Sigmoid colon (tissue), 7 donors: Measurements from ENCODE around the gene PSMA4. TPM values are rescaled to one million over a fixed set of nuclear protein-coding genes. Genes with fewer than 3 reads are reported as not detected.

Experiments
- DNase-seq: peaks from one replicate; pipeline ENCODE4 v3.0.0-alpha.2; 2019
- H3K27ac ChIP-seq, 4 donors: fragments of 200-600 bp; sonication (generic); one replicate each; pipeline ENCODE4 v1.5.1; 2016 to 2019; ENCODE audit warnings: mild to moderate bottlenecking in 1 of 4
- H3K27me3 ChIP-seq, 3 donors: fragments of 200-600 bp; sonication (generic); one replicate each; pipeline ENCODE4 v1.5.1; 2019; ENCODE audit warnings: mild to moderate bottlenecking in 1 of 3
- H3K36me3 ChIP-seq, 4 donors: fragments of 200-600 bp; sonication (generic); one replicate each; pipeline ENCODE4 v1.5.1; 2016 to 2019
- H3K4me1 ChIP-seq, 4 donors: fragments of 200-600 bp; sonication (generic); one replicate each; pipeline ENCODE4 v1.5.1; 2017 to 2019
- H3K4me3 ChIP-seq, 4 donors: fragments of 200-600 bp; sonication (generic); one replicate each; pipeline ENCODE4 v1.5.1; 2017 to 2019; ENCODE audit warnings: mild to moderate bottlenecking in 2 of 4, moderate library complexity in 1 of 4
- H3K9me3 ChIP-seq, 4 donors: fragments of 200-600 bp in 3 of 4; sonication (generic) in 3 of 4; one replicate each; pipeline versions ENCODE4 v1.5.1 to v1.6.1; 2013 to 2019
- CTCF ChIP-seq, 4 experiments: fragments of 450-650 bp in 3 of 4; fragments of 200-600 bp in 1 of 4; IDR thresholded peaks; one replicate each; pipeline ENCODE4 v1.5.1; 2016 to 2019; ENCODE audit warnings: antibody characterized with exemption in 4 of 4, mild to moderate bottlenecking in 3 of 4, moderate library complexity in 2 of 4
- EP300 ChIP-seq, 4 donors: sonication (generic); formaldehyde crosslinking; IDR thresholded peaks; one replicate each; pipeline ENCODE4 v1.6.1; 2017; ENCODE audit warnings: antibody characterized with exemption in 4 of 4
- POLR2A ChIP-seq, 2 donors: fragments of 450-650 bp; IDR thresholded peaks; one replicate each; pipeline ENCODE4 v1.6.1; 2016; ENCODE audit warnings: antibody characterized with exemption in 2 of 2, mild to moderate bottlenecking in 2 of 2, moderate library complexity in 2 of 2
- POLR2AphosphoS5 ChIP-seq, 4 donors: sonication (generic); formaldehyde crosslinking; IDR thresholded peaks; one replicate each; pipeline ENCODE4 v1.6.1; 2017; ENCODE audit warnings: antibody characterized with exemption in 4 of 4
- WGBS, 2 donors: extraction: QIAGEN DNeasy Blood & Tissue Kit; methylation state at CpG; one replicate each; pipeline ENCODE4 v1.1.7; 2013; 5-methylcytosine and 5-hydroxymethylcytosine counted together
- intact Hi-C: fragments of 100-400 bp; cut with DNase I; formaldehyde crosslinking; loops from one replicate; pipeline ENCODE4 v1.15.1; 2023
- polyA plus RNA-seq, 3 donors: library from polyadenylated mRNA; stranded (reverse); fragments of 200-250 nt; gene quantifications; one replicate each; pipeline ENCODE4 v1.2.3, GENCODE V29; 2013
- small RNA-seq, 3 donors: library from RNA; depleted of rRNA; stranded (forward); fragments of <200 nt; gene quantifications; one replicate each; pipeline ENCODE3, GENCODE V24; 2016
- total RNA-seq, 4 donors: library from RNA; depleted of rRNA; stranded (reverse); fragments of >200 nt; gene quantifications; one replicate each; pipeline ENCODE4 v1.1.0, GENCODE V29; 2016
- donor health status: healthy with polysubstance abuse.
- donor health status: Bipolar disorder and iron deficiency.
- donor health status: healthy.

The PSMA4 gene
- total and polyA plus RNA-seq, 7 donors = 90.8 to 390 (median 173) TPM

GRCh38 chr15:78573416-78573815, 33.2 kb downstream of the PSMA4 start:
- H3K4me3 ChIP-seq = no peak overlapping the region
- no peaks in the 10 kb centered on the region for H3K4me1 ChIP-seq
- H3K27me3 ChIP-seq = no peaks in the 10 kb centered on the region
- DNase-seq = no peak
- H3K36me3 ChIP-seq = no peaks in the 10 kb centered on the region
- no peaks in the 10 kb centered on the region for H3K9me3 ChIP-seq
- no peak overlapping the region for H3K27ac ChIP-seq
- intact Hi-C loops = no loop called here
- 68 to 96% methylated on average over 4 of the region's 4 CpGs for WGBS, 2 donors
- TF ChIP-seq EP300 (IDR thresholded peaks at IDR 0.05) (no peak), POLR2A (IDR thresholded peaks at IDR 0.05) (no peak), POLR2AphosphoS5 (IDR thresholded peaks at IDR 0.05) (no peak), CTCF (IDR thresholded peaks at IDR 0.05) (no peak)

- H3K27ac ChIP-seq = no peak overlapping the region
- H3K4me3 ChIP-seq = no peak overlapping the region
- intact Hi-C loops = no loop called here
- no peak for TF ChIP-seq POLR2A (IDR thresholded peaks at IDR 0.05)
- H3K27me3 ChIP-seq = no peaks in the 10 kb centered on the region
- whole genome bisulfite sequencing, 2 donors = 92 to 96% methylated on average over 1 of the region's 1 CpG
- H3K36me3 ChIP-seq = no peaks in the 10 kb centered on the region
- no peaks in the 10 kb centered on the region for H3K9me3 ChIP-seq
- DNase-seq = no peak
- no peaks in the 10 kb centered on the region for H3K4me1 ChIP-seq
Measured at GRCh38 chr15:78574944-78575343, 34.7 kb downstream of the PSMA4 start.

GRCh38 chr15:78597583-78597982, 57.3 kb downstream of the PSMA4 start:
- TF ChIP-seq POLR2AphosphoS5 (IDR thresholded peaks at IDR 0.05) (no peak), POLR2A (IDR thresholded peaks at IDR 0.05) (no peak), CTCF (IDR thresholded peaks at IDR 0.05) (no peak), EP300 (IDR thresholded peaks at IDR 0.05) (no peak)
- intact Hi-C loops = no loop called here
- 91 to 95% methylated on average over 1 of the region's 1 CpG for WGBS, 2 donors
- no peaks in the 10 kb centered on the region for H3K9me3 ChIP-seq
- H3K27ac ChIP-seq = no peak overlapping the region
- H3K4me1 ChIP-seq = no peaks in the 10 kb centered on the region
- H3K27me3 ChIP-seq = no peaks in the 10 kb centered on the region
- H3K36me3 ChIP-seq = peaks cover 0 to 7% (median 0%) of the 10 kb centered on the region in 4 donors
- H3K4me3 ChIP-seq = no peak overlapping the region
- DNase-seq = no peak

- no peak overlapping the region for H3K27ac ChIP-seq
- H3K4me1 ChIP-seq = no peaks in the 10 kb centered on the region
- H3K27me3 ChIP-seq = no peaks in the 10 kb centered on the region
- WGBS, 2 donors = 87 to 90% methylated on average over 3 of the region's 3 CpGs
- no peak for TF ChIP-seq CTCF (IDR thresholded peaks at IDR 0.05)
- TF ChIP-seq POLR2AphosphoS5 (IDR thresholded peaks at IDR 0.05) = no peak
- no peak for TF ChIP-seq POLR2A (IDR thresholded peaks at IDR 0.05)
- TF ChIP-seq EP300 (IDR thresholded peaks at IDR 0.05) = no peak
- H3K36me3 ChIP-seq = peaks cover 0 to 7% (median 0%) of the 10 kb centered on the region in 4 donors
- intact Hi-C loops = no loop called here
- H3K9me3 ChIP-seq = no peaks in the 10 kb centered on the region
- no peak overlapping the region for H3K4me3 ChIP-seq
- DNase-seq = no peak
Measured at GRCh38 chr15:78598348-78598747, 58.1 kb downstream of the PSMA4 start.

- no peak overlapping the region for H3K4me3 ChIP-seq
- TF ChIP-seq POLR2AphosphoS5 (IDR thresholded peaks at IDR 0.05) (no peak), POLR2A (IDR thresholded peaks at IDR 0.05) (no peak), CTCF (IDR thresholded peaks at IDR 0.05) (no peak), EP300 (IDR thresholded peaks at IDR 0.05) (no peak)
Measured at GRCh38 chr15:78599189-78599588, 58.9 kb downstream of the PSMA4 start.

More at GRCh38 chr15:78599189-78599588, 58.9 kb downstream of the PSMA4 start:
- Histone ChIP-seq H3K9me3 (no peaks in the 10 kb centered on the region), H3K27me3 (no peaks in the 10 kb centered on the region), H3K4me1 (no peaks in the 10 kb centered on the region), H3K27ac (no peak overlapping the region), H3K36me3 (peaks cover 0 to 7% (median 0%) of the 10 kb centered on the region in 4 donors)
- intact Hi-C loops = no loop called here
- no peak for DNase-seq

Small RNA genes lying within 50 kb of the gene (small RNA-seq; reads per million reads assigned to genes)
- gene AC067863.2 = 0 reads per million in 3 donors

Other genes with a start within 250 kb of the PSMA4 start
- 10 to 100 TPM; 43.2 to 58.2 (median 52.0) TPM for gene SKIC8, start 240.8 kb upstream of the PSMA4 start, total RNA-seq
- gene SKIC8, start 240.8 kb upstream of the PSMA4 start, polyA plus RNA-seq = 10 to 100 TPM; 50.4 to 81.1 (median 63.3) TPM
- 1 to 10 TPM; 2.1 to 8.2 (median 5.3) TPM for gene CRABP1, start 200.1 kb upstream of the PSMA4 start, total RNA-seq
- gene CRABP1, start 200.1 kb upstream of the PSMA4 start, polyA plus RNA-seq = 1 to 10 TPM in 1 of 3 donors, not detected in 2; 3.3 TPM
- 10 to 100 TPM; 28.4 to 42.1 (median 34.3) TPM for gene IREB2, start 102.2 kb upstream of the PSMA4 start, total RNA-seq
- 10 to 100 TPM; 12.6 to 17.9 (median 13.2) TPM for gene IREB2, start 102.2 kb upstream of the PSMA4 start, polyA plus RNA-seq
- gene HYKK, start 32.9 kb upstream of the PSMA4 start, total RNA-seq = 10 to 100 TPM in 3 of 4 donors, 1 to 10 TPM in 1; 9.1 to 17.8 (median 15.0) TPM
- 1 to 10 TPM; 4.0 to 7.2 (median 4.9) TPM for gene HYKK, start 32.9 kb upstream of the PSMA4 start, polyA plus RNA-seq
- gene CHRNA5, start 25.1 kb downstream of the PSMA4 start, total RNA-seq = 1 to 10 TPM; 1.2 to 3.0 (median 1.7) TPM
- 1 to 10 TPM in 2 of 3 donors, under 1 TPM in 1; 0.92 to 3.8 (median 1.8) TPM for gene CHRNA5, start 25.1 kb downstream of the PSMA4 start, polyA plus RNA-seq
- gene CHRNA3, start 80.6 kb downstream of the PSMA4 start, total RNA-seq = 10 to 100 TPM in 3 of 4 donors, 1 to 10 TPM in 1; 5.4 to 13.8 (median 10.7) TPM
- 1 to 10 TPM in 1 of 3 donors, under 1 TPM in 2; 0.23 to 6.9 (median 0.60) TPM for gene CHRNA3, start 80.6 kb downstream of the PSMA4 start, polyA plus RNA-seq
- gene CHRNB4, start 100.8 kb downstream of the PSMA4 start, total RNA-seq = 1 to 10 TPM in 3 of 4 donors, under 1 TPM in 1; 0.33 to 2.5 (median 1.4) TPM
- 1 to 10 TPM in 1 of 3 donors, not detected in 2; 1.1 TPM for gene CHRNB4, start 100.8 kb downstream of the PSMA4 start, polyA plus RNA-seq